ENCODE results near the gene C1orf21.

Gene C1orf21

GRCh38 chr1:184499616-184500015 is 112.8 kb downstream of the C1orf21 start:
- TF ChIP-seq CTCF (IDR thresholded peaks at IDR 0.05; ENCODE audit: extremely low read depth, insufficient read depth, missing control alignments), result no peak
- no peak for DNase-seq (ENCODE audit: low spot score)
- in situ Hi-C loops (cut with MboI; ENCODE audit: low pct_unique_long_range_greater_than_20kb, low sequenced_read_pairs, unreplicated experiment), result no loop called here

- no peak for TF ChIP-seq CTCF (IDR thresholded peaks at IDR 0.05; ENCODE audit: extremely low read depth, insufficient read depth, missing control alignments)
- DNase-seq (ENCODE audit: low spot score), result no peak
- in situ Hi-C loops (cut with MboI; ENCODE audit: low pct_unique_long_range_greater_than_20kb, low sequenced_read_pairs, unreplicated experiment), result no loop called here
Measured at GRCh38 chr1:184502161-184502560, 115.3 kb downstream of the C1orf21 start.

- in situ Hi-C loops (cut with MboI; ENCODE audit: low pct_unique_long_range_greater_than_20kb, low sequenced_read_pairs, unreplicated experiment), result no loop called here
- no peak for DNase-seq (ENCODE audit: low spot score)
- TF ChIP-seq CTCF (IDR thresholded peaks at IDR 0.05; ENCODE audit: extremely low read depth, insufficient read depth, missing control alignments), result no peak
Measured at GRCh38 chr1:184503221-184503749, 116.5 kb downstream of the C1orf21 start.

- no peak for DNase-seq (ENCODE audit: low spot score)
- no peak for TF ChIP-seq CTCF (IDR thresholded peaks at IDR 0.05; ENCODE audit: extremely low read depth, insufficient read depth, missing control alignments)
- in situ Hi-C loops (cut with MboI; ENCODE audit: low pct_unique_long_range_greater_than_20kb, low sequenced_read_pairs, unreplicated experiment), result no loop called here
Measured at GRCh38 chr1:184504040-184504954, 117.5 kb downstream of the C1orf21 start.

- no peak for TF ChIP-seq CTCF (IDR thresholded peaks at IDR 0.05; ENCODE audit: extremely low read depth, insufficient read depth, missing control alignments)
- no peak for DNase-seq (ENCODE audit: low spot score)
- in situ Hi-C loops (cut with MboI; ENCODE audit: low pct_unique_long_range_greater_than_20kb, low sequenced_read_pairs, unreplicated experiment), result no loop called here
Measured at GRCh38 chr1:184504955-184505338, 118.1 kb downstream of the C1orf21 start.

- no peak for TF ChIP-seq CTCF (IDR thresholded peaks at IDR 0.05; ENCODE audit: extremely low read depth, insufficient read depth, missing control alignments)
- in situ Hi-C loops (cut with MboI; ENCODE audit: low pct_unique_long_range_greater_than_20kb, low sequenced_read_pairs, unreplicated experiment), result no loop called here
- no peak for DNase-seq (ENCODE audit: low spot score)
Measured at GRCh38 chr1:184506481-184506880, 119.7 kb downstream of the C1orf21 start.
